ENCODE data around the gene FAM184A. TPM values are rescaled to one million over a fixed set of nuclear protein-coding genes. Genes with fewer than 3 reads are reported as not detected.

FAM184A gene
- total RNA-seq, 2 donors from 2014 or later: 0.85 to 0.95 TPM

DNA sequence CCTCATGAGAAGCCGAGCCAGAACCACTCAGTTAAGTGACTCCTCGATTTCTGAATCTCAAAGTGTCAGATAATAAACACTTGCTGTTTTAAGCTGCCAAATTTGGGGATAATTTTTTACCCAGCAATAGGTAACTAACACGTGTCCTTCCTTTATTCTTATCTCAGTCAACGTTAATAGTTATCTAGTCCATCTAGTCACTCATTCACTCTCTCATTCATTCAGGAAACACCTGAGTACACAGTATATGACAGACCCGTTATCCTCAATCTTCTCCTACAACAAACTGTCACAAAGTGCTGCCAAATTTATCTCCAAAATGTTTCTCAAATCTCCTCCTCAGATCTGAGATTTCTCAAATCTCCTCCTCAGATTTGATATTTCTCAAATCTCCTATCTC, 13.1 kb downstream of the FAM184A start:
- no peak for ATAC-seq

DNA sequence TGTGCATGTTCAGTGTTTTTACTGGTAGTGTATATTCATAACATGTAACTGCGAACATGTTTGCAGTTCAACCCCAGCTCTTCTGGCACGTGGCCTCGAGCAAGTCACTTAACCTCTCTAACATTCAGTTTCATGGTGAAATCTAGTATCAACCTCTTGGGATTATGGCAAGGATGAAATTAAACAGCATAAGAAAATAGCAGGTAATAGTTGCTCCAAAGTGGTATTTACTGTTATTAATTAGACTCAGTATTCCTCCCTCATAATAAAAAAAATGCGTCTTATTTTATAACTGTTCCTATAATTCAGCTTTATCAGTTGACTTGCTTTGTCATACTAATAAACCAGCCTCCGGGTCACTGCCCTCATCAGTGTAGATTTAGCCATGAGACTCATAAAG, 15.0 kb downstream of the FAM184A start:
- no peak for ATAC-seq
- intact Hi-C loops (cut with DNase I, micrococcal nuclease): no loop called here
- DNase-seq: no peak

More for the DNA sequence above, 13.1 kb downstream of the FAM184A start:
- no peak for DNase-seq
- intact Hi-C loops (cut with DNase I, micrococcal nuclease): no loop called here

DNA sequence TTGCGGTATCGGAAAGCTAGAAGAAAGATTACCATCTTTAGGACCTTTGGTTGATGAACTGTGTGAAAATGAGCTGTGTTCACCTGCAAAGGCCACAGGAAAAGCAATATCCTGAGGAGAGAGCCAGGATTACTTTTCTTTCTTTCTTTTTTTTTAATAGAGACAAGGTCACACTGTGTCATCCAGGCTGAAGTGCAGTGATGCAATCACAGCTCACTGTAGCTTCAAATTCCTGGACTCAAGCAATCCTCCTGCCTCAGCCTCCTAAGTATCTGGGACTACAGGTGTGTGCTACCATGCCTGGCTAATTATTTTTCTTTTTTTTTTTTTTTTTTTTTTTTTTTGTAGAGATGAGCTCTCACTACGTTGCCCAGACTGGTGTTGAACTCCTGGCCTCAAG, 17.2 kb downstream of the FAM184A start:
- intact Hi-C loops (cut with DNase I, micrococcal nuclease): no loop called here
- no peak for ATAC-seq
- no peak for DNase-seq

DNA sequence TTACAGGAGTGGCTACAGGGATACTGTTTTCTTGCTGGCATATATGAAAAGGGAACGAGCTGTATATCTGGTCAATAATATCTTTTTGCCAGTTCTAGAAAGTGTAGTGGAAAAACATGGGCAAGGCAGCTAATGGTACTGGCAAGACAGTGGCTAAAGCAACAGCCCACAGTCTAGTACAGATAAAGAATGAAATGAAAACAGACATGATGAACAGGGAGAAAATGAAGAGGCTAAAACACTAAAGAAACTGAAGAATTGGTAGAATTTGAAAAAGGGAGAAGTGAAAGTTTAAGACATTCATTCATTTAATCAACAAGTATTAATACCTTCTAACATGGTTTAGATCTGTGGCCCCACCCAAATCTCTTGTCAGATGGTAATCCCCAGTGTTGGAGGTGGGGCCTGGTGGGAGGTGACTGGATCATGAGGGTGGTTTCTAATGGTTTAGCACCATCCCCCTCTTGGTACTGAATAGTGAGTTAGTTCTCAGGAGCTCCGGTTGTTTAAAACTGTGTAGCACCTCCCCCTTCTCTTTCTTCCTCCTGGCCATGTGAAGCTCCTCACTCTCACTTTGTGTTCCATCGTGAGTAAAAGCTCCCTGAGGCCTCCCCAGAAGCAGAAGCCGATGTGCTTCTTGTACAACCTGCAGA, 18.1 kb downstream of the FAM184A start:
- intact Hi-C loops (cut with DNase I, micrococcal nuclease): no loop called here
- DNase-seq: no peak
- no peak for ATAC-seq

DNA sequence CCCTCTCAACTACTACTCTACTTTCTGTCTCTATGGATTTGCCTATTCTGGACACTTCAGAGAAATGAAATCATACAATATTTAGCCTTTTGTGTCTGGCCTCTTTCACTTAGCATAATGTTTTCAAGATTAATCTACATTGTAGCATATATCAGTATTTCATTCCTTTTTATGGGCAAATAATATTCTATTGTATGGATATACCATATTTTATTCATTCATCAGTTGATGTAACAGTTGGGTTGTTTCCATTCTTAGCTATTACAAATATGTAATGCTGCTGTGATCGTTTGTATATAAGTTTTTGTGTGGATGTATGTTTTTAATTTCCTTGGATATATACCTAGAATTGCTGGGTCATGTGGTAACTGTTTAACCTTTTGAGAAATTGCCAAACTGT, 23.4 kb downstream of the FAM184A start:
- intact Hi-C loops (cut with DNase I, micrococcal nuclease): no loop called here
- no peak for ATAC-seq

DNA sequence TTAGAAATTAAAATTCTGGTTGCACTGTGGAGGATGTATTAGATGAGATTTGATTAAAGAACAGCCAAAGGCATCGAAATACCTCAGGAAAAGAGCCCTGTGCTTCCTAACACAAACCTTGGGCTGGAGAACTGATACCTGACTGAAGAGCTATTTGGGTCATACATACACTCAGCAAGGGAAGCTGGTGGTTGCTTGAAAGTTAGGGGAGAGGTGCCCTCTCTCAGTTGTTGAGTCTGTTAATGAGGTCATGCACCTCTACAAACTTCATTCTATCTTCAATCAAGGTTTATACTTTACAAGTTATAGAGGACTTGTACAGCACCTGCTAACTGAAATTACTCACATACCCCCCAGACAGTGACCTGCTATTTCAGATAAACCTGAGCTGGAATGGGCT, 25.5 kb downstream of the FAM184A start:
- intact Hi-C loops (cut with DNase I, micrococcal nuclease): no loop called here
- ATAC-seq (no peak), DNase-seq (no peak)

More for the DNA sequence above, 23.4 kb downstream of the FAM184A start:
- no peak for DNase-seq

DNA sequence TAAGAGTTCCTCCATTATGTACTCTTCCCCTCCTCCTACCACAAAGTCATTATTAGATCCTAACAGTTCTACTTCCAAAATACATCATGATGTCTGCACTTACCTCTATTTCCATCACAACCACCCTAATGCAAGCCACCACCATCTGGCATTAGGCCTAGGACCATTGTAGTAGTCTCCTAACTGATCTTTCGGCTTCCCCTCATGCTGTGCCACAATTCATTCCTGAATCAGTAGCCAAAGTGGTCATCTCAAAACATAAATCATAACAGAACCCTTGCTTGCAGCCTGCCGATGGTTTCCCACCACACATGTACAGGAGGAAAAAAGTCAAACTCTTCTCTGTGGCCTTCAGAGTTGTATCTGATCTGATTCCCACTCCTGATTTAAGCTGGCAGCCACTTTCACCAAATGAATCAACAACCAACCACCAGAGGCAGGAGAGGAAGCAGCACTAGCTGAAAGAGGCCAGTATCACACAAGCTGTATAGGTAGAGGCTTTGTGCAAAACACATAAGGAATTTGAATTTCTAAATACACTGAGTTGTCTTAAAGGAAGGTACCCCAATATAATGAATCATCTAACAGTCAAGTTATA, 26.1 kb downstream of the FAM184A start:
- ATAC-seq: no peak
- intact Hi-C loops (cut with DNase I, micrococcal nuclease): no loop called here
- DNase-seq: no peak

DNA sequence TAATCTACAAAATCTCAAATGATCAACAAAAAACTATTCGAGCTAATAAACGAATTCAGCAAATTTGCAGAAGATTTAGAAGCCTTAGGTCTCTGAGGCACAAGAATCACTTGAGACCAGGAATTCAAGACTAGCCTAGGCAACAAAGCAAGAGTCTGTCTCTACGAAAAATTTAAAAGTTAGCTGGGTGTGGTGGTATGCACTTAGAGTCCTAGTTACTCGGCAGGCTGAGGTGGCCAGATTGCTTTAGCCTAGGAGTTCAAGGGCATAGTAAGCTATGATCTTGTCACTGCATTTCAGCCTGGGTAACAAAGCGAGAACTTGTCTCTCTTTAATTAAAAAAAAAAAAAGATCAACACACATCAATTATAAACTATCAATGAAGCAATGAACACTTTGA, 34.2 kb downstream of the FAM184A start:
- DNase-seq (no peak), ATAC-seq (no peak)
- intact Hi-C loops (cut with DNase I, micrococcal nuclease): no loop called here

DNA sequence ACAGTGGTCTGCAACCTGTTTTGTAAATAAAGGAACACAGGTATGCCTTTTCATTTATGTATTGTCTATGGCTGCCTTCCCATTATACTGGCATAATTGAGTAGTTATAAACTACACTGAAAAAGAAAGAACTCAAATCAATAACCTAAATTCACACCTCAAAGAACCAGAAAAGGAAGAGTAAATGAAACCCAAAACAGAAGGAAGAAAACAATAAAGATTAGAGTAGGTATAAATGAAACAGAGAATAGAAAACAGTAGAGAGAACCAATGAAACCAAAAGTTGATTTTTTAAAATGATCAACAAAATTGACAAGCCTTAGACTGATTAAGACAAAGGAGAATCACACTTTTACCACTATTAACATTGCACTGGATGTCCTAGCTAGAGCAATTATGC, 34.7 kb downstream of the FAM184A start:
- no peak for DNase-seq
- intact Hi-C loops (cut with DNase I, micrococcal nuclease): no loop called here
- ATAC-seq: no peak

DNA sequence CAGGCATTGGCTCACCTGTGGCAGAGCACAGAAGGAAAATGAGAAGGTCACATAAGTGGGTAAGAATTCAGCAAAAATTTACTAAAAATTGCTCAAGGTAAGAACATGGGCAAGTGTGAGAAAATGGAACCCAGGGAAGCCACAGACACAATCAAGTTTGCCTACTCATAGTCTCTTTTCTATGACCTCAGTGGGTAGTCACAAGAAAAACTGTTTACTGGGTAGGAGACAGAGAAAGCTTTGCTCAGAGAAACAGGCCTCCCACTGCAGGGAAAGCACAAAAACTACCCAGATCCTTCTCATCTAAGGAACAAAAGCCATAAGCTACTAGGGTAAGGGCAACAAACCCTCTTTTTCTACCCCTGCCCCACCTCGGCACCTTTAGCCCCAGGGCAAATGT, 35.2 kb downstream of the FAM184A start:
- DNase-seq (no peak), ATAC-seq (no peak)

DNA sequence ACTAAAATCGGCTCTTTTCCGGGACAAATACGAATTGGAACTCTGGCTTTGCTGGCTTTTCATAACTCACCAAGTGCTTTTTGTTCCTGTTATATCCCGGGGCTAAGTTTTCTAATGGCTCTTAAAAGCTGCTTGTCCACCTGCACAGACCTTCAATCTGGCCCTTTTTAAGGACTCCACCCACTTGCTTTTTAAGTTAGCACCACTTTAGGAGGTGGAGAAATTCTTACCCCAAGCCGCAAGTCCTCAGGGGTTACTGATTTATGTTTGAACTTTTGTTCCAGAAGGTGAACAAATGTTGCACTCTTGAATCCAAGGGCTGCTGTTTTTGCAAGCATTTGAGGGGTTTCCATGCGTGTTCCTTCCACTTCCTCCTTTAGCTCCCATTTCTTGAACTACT, 37.8 kb downstream of the FAM184A start:
- no peak for ATAC-seq
- DNase-seq: no peak
- intact Hi-C loops (cut with DNase I, micrococcal nuclease): no loop called here

More for the DNA sequence above, 35.2 kb downstream of the FAM184A start:
- intact Hi-C loops (cut with DNase I, micrococcal nuclease): no loop called here

DNA sequence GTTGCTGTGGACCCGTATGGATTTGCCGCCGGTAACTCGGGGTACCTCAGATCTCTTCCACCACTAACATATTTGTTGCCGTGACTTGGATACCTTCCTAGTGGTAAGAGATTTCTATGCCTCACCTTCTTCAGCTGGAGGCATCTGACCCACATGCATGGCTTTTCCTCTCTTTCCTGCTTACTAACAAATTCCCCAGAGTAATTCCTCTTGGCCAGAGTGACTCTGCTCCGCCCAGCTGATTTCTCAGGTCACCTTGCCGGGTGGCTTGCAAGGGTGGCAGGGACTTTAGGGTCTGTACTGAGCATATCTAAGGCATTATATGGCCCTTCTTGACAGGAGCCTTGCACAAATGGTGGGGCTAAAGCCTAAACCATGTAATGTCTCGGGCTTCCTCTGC, 38.2 kb downstream of the FAM184A start:
- ATAC-seq (no peak), DNase-seq (no peak)
- intact Hi-C loops (cut with DNase I, micrococcal nuclease): no loop called here

DNA sequence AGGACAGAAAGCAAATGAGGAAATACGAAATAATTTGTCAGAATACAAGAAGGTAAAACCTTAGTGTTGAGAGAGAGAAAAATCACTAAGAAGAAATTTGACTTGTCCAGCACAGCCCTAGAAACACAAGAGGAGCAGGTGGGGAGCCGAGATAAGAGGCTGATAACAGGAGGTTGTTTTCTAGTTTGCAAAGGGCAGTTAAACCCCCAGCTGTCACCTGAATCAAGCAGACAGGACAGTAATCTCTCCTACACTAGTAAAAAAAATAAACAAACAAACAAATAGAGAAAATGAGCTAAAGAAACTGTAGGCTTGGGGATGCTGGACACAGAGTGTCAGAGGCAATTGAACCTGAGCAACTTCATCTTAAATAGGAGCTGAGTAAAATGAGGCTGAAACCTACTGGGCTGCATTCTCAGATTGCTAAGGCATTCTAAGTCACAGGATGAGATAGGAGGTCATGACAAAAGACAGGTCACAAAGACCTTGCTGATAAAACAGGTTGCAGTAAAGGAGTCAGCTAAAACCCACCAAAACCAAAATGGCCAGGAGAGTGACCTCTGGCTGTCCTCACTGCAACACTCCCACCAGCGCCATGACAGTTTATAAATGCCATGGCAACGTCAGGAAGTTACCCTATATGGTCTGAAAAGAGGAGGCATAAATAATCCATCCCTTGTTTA, 40.4 kb downstream of the FAM184A start:
- intact Hi-C loops (cut with DNase I, micrococcal nuclease): no loop called here
- ATAC-seq: no peak
- no peak for DNase-seq

DNA sequence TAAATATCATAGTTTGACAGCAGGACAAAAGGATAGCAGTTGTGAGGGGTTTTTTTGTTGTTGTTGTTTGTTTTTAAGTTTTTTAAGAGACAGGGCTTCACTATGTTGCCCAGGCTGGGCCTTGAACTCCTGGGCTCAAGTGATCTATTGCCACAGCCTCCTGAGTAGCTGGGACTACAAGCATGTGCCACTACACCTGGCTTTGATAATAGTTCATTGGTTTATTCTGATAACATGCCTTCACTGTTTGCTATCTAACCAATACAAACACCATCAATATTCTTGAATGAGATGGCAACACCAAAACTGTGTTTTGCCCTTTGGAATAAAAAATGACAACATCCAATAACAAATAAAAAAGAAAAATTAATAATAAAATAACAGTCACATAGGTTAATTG, 41.2 kb downstream of the FAM184A start:
- ATAC-seq (no peak), DNase-seq (no peak)
- intact Hi-C loops (cut with DNase I, micrococcal nuclease): no loop called here

DNA sequence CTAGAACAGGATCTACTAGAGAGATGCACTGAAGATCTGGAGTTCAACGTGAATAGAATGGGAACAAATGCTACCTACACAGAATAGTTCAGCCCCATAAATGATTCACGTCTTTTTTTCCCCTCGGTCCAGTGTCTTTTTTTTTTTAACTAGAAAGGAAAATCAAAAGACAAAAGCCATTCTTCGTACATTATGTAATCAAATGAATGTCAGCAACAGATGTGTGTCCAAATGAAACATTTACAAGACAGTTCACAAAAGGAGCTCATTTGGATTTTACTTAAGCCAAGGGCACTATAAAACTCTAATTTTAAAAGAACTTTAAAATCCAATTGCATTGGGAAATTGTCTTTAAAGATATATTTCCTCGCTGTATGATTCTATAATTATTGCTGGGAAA, 42.4 kb downstream of the FAM184A start:
- no peak for ATAC-seq
- no peak for DNase-seq
- intact Hi-C loops (cut with DNase I, micrococcal nuclease): no loop called here

DNA sequence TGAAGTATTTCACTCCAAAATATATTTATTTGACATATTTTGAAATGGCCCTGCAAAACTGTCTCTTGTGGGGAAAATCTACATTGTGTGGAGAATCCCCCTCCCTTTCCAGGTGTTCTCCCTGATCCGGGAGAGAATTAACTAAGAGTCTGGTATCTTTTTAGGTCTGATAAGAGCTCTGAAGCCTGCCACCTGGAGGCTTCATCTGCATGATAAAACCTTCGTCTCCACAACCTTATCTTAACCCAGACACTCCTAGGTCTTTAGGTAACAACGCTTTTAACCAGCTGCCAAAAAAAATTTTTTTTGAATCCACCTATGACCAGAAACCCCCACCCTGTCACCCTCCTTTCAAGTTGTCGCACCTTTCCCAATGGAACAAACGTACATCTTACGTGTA, 43.0 kb downstream of the FAM184A start:
- ATAC-seq: no peak
- no peak for DNase-seq

DNA sequence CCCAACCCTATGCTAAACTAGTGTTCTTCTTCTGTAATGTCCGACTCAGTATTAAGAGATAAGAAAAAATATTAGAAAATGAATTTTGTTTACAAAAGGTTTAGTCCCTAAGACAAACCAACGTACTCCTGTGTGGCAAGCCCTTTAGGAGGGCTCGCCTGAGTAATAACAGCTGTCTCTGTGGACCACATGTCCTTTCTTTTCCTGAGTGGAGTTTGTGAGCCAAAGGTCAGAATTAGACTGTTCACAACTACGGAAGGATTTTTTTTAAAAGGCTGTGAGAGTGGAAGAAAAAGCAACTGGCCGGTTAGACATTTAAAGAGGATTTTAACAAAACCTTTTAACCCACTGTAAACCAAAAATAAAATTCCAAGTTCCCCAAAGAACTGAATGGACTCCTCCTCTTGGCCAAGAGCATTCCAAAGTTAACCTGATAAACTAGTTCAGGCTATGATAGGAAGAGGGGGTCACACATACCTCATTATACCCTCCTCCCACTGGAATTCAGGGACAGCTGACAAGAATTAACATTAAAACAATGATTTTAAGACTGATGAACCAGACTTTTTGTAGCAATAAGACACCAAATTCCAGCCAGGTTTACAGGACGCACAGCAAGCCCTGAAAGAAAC, 43.5 kb downstream of the FAM184A start:
- DNase-seq (no peak), ATAC-seq (no peak)
- intact Hi-C loops (cut with DNase I, micrococcal nuclease): no loop called here

More for the DNA sequence above, 43.0 kb downstream of the FAM184A start:
- intact Hi-C loops (cut with DNase I, micrococcal nuclease): no loop called here

DNA sequence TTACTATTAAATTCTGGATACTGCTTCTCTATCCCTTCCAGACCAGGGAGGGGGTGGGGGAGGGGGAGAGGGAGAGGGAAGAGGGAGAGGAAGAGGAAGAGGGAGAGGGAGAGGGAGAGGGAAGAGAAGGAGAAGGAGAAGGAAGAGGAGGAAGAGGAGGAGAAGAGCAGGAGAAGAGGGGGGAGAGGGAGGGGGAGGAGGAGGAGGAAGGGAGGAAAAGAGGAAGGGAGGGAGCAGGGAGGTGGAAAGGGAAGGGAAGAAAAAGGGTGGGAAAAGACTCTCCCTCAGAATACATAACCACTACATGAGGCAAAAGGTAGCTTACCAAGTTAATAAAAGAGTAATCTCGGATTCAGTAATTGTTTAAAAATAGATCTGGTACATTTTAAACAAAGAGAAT, 46.0 kb downstream of the FAM184A start:
- intact Hi-C loops (cut with DNase I, micrococcal nuclease): no loop called here
- ATAC-seq (no peak), DNase-seq (no peak)

DNA sequence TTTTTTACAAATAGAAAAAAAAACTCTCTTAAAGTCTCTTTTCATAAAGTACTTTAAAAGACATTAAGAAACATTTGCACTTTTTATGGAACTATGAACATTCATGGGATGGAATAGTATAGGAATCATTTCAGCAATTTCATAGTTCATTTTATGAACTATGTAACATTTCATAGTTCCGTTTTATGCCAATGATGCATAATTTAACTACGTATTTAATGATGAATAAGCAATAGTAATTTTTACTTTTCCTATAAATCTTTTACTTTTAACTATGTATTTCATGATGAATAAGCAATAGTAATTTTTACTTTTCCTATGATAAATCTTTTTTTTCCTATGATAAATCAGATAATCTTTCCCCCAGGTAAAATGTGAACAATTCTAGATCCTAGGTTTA, 47.7 kb downstream of the FAM184A start:
- intact Hi-C loops (cut with DNase I, micrococcal nuclease): no loop called here
- DNase-seq: no peak
- ATAC-seq: no peak

DNA sequence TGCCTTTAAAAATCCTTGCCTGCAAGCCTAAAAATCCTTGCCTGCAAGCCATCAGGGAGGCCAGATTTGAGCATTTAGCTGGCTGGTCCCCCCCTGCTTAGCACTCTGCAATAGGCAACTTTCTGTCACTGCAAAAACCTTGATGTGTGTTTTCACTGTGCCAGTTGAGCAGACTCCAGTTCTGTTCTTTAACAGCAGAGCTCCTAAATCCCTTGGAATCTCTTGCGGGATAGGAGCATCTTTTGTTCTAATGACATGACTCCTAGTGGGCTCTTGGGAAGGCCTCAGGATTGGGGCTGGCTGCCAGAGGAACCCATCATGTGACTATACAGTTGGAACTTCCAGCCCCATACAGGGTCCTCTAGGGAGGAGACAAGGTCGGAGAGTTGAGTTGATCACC, 50.4 kb downstream of the FAM184A start:
- ATAC-seq (no peak), DNase-seq (no peak)
- intact Hi-C loops (cut with DNase I, micrococcal nuclease): no loop called here

Data from left colon (tissue), 2 donors.